ENCODE results near the gene CDH12. TPM values are rescaled to one million over a fixed set of nuclear protein-coding genes. Genes with fewer than 3 reads are reported as not detected.
"Not testable (repeated sequence)": the region's sequence is repeated elsewhere in the genome, so short reads cannot be mapped to it uniquely, and the experiment has no call there.

The CDH12 gene
- total RNA-seq, 2 donors from 2014 or later: not detected

DNA sequence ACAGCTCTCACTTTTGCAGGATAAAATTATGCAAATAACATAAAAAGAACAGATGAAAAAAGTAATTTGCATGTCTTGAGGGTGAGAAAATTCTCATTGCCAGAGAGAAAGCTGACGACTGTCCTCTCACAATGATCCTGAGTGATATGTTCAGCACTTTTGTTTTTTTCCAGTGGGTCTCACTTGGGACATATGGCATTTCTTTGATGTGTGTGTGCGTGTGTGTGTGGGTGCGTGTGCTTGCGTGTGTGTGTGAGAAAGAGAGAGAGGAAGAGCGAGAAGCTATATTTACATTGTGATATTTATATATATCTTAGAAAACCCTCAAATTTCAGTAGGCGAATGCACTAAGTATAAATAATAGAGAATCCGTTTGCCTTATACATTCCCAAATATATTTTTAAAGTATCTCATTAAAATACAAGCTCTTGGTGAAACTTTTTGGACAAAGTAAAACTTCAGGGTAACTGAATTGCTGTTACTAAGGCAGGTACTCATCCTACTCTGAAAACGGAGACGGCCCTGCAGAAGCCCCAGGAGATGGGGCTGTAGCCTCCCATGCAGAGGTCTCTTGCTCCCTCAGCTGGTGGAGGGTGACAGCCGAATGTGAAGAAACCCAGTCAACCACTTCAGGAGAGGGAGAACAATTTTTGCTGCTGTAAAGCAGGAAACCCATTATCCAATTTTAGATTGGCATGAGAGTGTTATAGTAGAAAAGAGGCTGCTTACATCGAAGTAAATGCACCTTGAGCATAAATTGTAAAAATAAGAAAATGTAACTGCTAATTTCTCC lies 639.2 kb downstream of the CDH12 start:
- H3K36me3 ChIP-seq; H3K9me3 ChIP-seq; H3K27me3 ChIP-seq; H3K27ac ChIP-seq; H3K4me1 ChIP-seq; H3K4me3 ChIP-seq; DNase-seq (ENCODE audit: low spot score): not testable (repeated sequence)
- TF ChIP-seq, protein P1, sequence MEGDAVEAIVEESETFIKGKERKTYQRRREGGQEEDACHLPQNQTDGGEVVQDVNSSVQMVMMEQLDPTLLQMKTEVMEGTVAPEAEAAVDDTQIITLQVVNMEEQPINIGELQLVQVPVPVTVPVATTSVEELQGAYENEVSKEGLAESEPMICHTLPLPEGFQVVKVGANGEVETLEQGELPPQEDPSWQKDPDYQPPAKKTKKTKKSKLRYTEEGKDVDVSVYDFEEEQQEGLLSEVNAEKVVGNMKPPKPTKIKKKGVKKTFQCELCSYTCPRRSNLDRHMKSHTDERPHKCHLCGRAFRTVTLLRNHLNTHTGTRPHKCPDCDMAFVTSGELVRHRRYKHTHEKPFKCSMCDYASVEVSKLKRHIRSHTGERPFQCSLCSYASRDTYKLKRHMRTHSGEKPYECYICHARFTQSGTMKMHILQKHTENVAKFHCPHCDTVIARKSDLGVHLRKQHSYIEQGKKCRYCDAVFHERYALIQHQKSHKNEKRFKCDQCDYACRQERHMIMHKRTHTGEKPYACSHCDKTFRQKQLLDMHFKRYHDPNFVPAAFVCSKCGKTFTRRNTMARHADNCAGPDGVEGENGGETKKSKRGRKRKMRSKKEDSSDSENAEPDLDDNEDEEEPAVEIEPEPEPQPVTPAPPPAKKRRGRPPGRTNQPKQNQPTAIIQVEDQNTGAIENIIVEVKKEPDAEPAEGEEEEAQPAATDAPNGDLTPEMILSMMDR (IDR thresholded peaks at IDR 0.05): peak in 1 of 2 donors; percentile 14

DNA sequence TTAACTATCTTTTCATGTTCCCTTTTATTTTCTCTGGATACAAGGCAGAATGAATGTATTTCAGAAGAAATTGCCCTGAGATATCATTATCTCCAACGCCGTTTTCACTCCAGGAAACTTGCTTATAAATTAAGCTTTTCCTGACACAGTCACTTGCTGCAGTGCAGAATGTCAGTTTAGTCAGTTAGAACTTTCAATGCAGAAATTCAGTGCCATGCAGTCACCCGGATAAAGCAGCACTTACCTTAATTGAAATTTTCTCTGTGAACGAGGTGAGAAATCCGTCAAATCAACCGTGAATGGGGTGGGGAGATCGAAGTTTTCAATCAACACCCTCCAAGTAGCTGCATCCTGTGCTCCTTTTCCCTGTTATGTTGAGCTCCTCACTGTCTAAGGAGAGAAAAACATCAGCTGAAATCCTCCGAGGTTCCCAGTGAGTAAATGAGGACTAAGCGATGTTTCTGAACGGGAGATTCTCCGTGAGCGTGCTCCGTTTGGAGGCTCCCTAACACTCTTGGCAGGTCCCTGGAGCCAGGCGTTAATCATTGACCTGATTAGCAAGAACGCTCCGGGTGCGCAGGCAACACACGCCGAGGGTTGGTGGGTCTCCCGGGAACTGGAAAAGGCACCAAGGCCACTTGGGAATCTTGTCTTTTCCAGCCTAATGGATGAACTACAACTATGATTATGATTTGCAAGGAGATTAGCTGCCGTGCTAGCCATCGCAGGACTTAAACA lies 640.7 kb downstream of the CDH12 start:
- H3K4me3 ChIP-seq; H3K9me3 ChIP-seq; H3K36me3 ChIP-seq; H3K4me1 ChIP-seq; H3K27ac ChIP-seq; DNase-seq (ENCODE audit: low spot score); H3K27me3 ChIP-seq: not testable (repeated sequence)

DNA sequence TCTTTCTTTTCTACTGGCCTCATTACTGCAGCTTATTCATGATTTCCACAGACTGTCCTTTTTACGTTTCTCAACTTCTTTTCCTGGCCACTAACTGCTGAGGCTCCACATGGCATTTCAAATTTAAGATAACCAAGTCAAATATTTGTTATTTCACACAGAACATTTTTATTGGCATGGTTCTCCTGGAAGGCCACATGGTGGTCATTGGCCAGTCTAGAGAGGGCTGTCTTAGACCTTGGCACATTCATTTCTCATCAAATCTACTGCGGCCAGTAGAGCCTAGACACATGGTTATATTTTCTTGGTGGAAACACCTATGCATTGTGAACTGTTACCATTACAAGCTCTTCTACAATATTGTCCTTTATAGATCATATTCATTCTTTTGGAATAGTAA lies 644.7 kb downstream of the CDH12 start:
- not testable (repeated sequence) for DNase-seq (ENCODE audit: low spot score); H3K9me3 ChIP-seq; H3K27ac ChIP-seq; H3K27me3 ChIP-seq; H3K36me3 ChIP-seq; H3K4me1 ChIP-seq; H3K4me3 ChIP-seq

GRCh38 chr5:22188651-22189050 lies 664.5 kb downstream of the CDH12 start:
- H3K27me3 ChIP-seq; H3K9me3 ChIP-seq; H3K4me1 ChIP-seq; DNase-seq (ENCODE audit: low spot score); H3K4me3 ChIP-seq; H3K36me3 ChIP-seq; H3K27ac ChIP-seq: not testable (repeated sequence)

DNA sequence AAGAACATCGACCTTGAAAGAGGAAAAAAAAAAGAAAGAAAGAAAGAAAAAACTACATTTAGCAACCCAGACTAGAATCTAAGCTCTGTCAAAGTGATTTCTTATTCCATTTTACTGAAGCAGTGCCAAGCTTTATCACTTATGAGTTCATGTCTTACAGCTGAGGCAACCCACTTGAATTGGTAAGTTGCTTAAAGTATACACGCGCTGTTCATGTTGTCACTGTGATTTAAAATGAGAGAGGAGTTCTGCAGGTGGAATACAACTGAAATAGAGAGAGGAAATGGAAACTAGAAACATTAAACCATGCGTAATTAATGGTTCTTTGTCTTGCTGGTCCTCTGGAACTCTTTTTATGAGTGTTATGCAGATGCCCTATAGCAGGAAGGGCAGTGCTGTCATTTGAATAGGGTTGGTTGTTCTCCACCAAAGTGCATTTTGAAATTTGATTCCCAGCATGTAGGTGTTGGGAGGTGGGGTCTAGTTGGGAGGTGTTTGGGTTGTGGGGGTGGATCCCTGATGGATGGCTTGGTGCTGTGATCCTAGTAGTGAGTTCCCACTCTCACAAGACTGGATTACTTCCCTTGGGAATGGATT lies 665.4 kb downstream of the CDH12 start:
- not testable (repeated sequence) for H3K27me3 ChIP-seq; H3K9me3 ChIP-seq; DNase-seq (ENCODE audit: low spot score); H3K4me1 ChIP-seq; H3K36me3 ChIP-seq; H3K4me3 ChIP-seq; H3K27ac ChIP-seq

GRCh38 chr5:22169226-22169625 lies 683.9 kb downstream of the CDH12 start:
- not testable (repeated sequence) for H3K36me3 ChIP-seq; H3K4me3 ChIP-seq; H3K27me3 ChIP-seq; H3K27ac ChIP-seq; H3K4me1 ChIP-seq; H3K9me3 ChIP-seq; DNase-seq (ENCODE audit: low spot score)

DNA sequence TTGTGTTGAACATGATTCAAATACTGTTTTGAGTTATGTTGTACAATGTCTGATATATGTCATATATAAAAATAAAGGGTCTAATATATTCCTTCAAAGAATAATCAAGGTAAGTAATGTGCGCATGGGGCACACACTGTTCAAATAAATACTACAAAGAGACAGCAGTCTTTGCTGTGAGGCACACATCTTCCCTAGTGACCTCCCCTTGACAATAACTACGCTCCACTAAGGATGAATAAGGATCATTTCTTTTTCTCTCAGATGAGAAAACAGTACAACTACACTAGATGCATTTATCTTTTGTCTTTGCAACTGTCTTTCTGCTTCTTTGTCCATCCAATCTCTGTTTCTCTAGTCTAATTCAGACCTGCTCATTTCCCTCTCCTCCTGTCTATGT lies 684.4 kb downstream of the CDH12 start:
- not testable (repeated sequence) for H3K27me3 ChIP-seq; H3K4me1 ChIP-seq; H3K36me3 ChIP-seq; H3K4me3 ChIP-seq; DNase-seq (ENCODE audit: low spot score); H3K9me3 ChIP-seq; H3K27ac ChIP-seq

DNA sequence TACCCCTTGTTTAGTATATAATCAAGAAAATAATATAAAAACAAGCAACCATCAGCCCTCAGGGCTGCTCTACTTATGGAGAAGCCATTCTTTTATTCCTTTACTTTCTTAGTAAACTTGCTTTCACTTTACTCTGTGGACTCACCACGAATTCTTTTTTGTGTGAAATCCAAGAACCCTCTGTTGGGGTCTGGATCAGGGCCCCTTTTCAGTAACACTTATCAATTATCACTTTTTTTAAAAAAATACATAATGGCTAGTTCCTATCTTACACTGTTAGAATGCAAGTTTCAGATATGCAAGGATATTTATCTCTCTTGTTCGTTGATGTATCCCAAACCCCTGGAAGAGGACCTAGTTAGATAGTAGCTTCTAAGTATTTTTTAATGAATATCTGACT lies 687.2 kb downstream of the CDH12 start:
- H3K27me3 ChIP-seq, H3K27ac ChIP-seq: not testable (repeated sequence)

DNA sequence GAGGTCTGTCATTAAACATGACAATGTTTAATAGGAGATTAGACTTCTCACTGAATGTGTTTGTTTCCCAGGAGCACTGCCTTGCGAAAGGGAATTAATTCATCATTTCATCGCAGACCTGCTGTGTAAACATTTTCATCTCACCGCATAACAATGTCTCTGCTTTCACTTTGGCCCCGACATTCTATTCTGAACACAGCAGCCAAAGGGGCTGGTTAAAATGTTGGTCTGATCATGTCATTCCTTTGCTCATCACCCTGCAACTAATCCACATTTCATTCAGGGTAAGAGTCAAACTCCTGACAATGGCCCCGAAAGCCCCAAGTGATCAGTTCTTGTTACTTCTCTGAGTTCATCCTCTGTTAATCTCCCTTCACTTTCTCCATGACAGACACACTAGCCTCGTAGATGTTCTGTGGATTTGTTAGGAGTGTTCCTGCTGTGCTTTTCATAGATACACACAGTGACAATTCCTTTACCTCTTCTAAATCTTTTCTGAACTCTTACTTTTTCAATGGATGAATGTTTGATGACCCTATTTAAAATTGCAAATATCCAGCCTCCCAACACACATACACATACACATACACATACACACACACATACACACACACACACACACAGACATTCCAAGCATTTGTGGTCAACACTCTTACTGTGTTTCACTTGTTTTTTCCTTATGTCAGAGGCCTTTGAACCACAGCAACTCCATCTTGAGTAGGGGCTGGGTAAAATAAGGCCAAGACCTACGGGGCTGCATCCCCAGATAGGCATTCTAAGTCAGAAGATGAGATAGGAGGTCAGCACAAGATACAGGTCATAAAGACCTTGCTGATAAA lies 688.0 kb downstream of the CDH12 start:
- DNase-seq (ENCODE audit: low spot score); H3K27ac ChIP-seq; H3K4me1 ChIP-seq; H3K9me3 ChIP-seq; H3K4me3 ChIP-seq; H3K27me3 ChIP-seq; H3K36me3 ChIP-seq: not testable (repeated sequence)

More for the DNA sequence above, 687.2 kb downstream of the CDH12 start:
- H3K4me1 ChIP-seq; DNase-seq (ENCODE audit: low spot score); H3K36me3 ChIP-seq; H3K4me3 ChIP-seq; H3K9me3 ChIP-seq: not testable (repeated sequence)

DNA sequence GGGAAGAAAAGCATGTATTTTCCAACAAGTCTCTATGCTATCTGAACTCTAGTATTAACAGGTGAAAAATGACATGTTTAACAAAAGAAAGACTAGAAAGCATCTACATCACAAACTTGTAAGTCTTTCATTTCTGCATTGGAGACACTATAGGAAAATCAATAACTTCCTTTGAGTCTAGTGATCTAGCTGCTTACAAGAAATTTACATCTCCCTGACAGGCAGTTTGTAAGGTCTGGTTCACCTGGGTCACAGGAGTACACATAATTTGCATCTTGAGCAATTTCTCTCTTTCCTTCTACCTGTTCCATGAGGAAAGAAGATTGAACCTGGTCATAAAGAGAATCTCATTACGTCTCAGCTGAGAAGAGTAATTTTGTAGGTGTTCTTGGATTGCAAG lies 696.2 kb downstream of the CDH12 start:
- H3K4me1 ChIP-seq; H3K9me3 ChIP-seq; H3K27me3 ChIP-seq; H3K27ac ChIP-seq; DNase-seq (ENCODE audit: low spot score); H3K36me3 ChIP-seq; H3K4me3 ChIP-seq: not testable (repeated sequence)

GRCh38 chr5:22154779-22155178 lies 698.4 kb downstream of the CDH12 start:
- not testable (repeated sequence) for H3K27me3 ChIP-seq; H3K36me3 ChIP-seq; DNase-seq (ENCODE audit: low spot score); H3K4me3 ChIP-seq; H3K27ac ChIP-seq; H3K4me1 ChIP-seq; H3K9me3 ChIP-seq

- not testable (repeated sequence) for H3K36me3 ChIP-seq; H3K27ac ChIP-seq; H3K9me3 ChIP-seq; H3K4me3 ChIP-seq; H3K27me3 ChIP-seq; H3K4me1 ChIP-seq; DNase-seq (ENCODE audit: low spot score)
These were observed 701.3 kb downstream of the CDH12 start for GRCh38 chr5:22151801-22152200.

DNA sequence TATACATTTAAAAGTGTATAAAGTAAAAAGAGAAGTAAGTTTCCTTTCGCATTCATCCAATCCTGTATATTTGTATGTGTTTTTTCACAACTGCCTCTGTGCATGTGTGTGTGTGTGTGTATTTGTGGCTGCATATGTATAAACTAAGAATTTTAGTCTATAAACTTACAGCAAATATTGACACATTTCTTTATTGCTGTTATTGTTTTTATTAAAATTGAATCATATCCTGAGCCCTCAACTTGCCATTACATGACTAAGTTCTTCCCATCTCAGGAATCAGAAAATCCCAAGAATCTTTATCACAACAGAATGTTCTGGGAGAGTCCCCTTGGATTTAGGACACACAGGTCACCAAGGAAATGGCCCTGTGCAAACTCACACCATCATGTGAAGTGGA lies 712.7 kb downstream of the CDH12 start:
- H3K4me1 ChIP-seq; H3K27me3 ChIP-seq; H3K9me3 ChIP-seq; H3K4me3 ChIP-seq; DNase-seq (ENCODE audit: low spot score); H3K36me3 ChIP-seq; H3K27ac ChIP-seq: not testable (repeated sequence)
